BE2C (cell line): ENCODE measurements around the gene ATAD3C.
A peak's percentile ranks its signal among the peaks of the same experiment; 100 is the strongest.
"Not testable (repeated sequence)": the region's sequence is repeated elsewhere in the genome, so short reads cannot be mapped to it uniquely, and the experiment has no call there.

Experiments used
- DNase-seq: peaks from one replicate; pipeline ENCODE4 v3.0.0-alpha.2; 2020
- H3K27me3 ChIP-seq: fragments of 250-450 bp; sonication (Bioruptor Pico); 2 replicates; pipeline ENCODE4 v1.5.1; 2020; ENCODE audit warnings: mild to moderate bottlenecking
- H3K36me3 ChIP-seq: fragments of 250-450 bp; sonication (Bioruptor Pico); 2 replicates; pipeline ENCODE4 v1.5.1; 2020; ENCODE audit warnings: mild to moderate bottlenecking
- H3K4me1 ChIP-seq: fragments of 250-450 bp; sonication (Bioruptor Pico); 2 replicates; pipeline ENCODE4 v1.5.1; 2020
- H3K4me3 ChIP-seq: 2 replicates; pipeline ENCODE4 v1.5.1; 2011; ENCODE audit warnings: low read depth, low read length
- H3K9me3 ChIP-seq: fragments of 250-450 bp; sonication (Bioruptor Pico); 2 replicates; pipeline ENCODE4 v1.5.1; 2020
- TF ChIP-seq, protein P1 (sequence below): IDR thresholded peaks from 2 replicates; pipeline ENCODE4 v1.5.1; 2012; ENCODE audit warnings: mild to moderate bottlenecking, low read depth, low read length

ATAD3C gene

DNA sequence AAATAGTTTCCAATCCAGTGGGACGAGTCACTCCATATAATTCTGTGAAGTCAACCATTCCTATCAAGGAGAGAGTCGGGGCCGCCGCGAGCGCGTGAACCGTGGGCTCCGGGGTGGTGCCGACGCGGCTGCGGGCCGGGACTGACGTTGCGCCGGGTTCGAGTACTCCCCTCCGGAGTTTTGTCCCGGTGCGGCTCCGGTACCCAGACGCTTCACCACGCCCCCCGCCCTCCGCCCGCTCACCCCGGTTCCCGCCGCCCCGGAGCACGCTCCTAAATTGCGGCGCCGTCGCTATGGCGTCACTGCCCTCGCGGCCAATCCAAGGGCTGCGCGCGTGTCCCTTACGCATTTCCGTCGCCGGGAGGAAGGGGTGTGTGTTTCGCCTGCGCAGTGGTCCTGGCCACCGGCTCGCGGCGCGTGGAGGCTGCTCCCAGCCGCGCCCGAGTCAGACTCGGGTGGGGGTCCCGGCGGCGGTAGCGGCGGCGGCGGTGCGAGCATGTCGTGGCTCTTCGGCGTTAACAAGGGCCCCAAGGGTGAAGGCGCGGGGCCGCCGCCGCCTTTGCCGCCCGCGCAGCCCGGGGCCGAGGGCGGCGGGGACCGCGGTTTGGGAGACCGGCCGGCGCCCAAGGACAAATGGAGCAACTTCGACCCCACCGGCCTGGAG, 22.0 kb downstream of the ATAD3C start, which contains the start of gene ATAD3B:
ATAD3B (plus strand) TSS at position 377 of the 664 bp plus-strand sequence; CDS start at position 497, 120 bp downstream.
- Histone ChIP-seq H3K4me3 (peak within 1 kb of the TSS; percentile 96), H3K36me3 (peaks cover 17% of the 10 kb centered on the region), H3K4me1 (peaks cover 4% of the 10 kb centered on the region), H3K9me3 (no peaks in the 10 kb centered on the region), H3K27me3 (no peaks in the 10 kb centered on the region)
- peak; percentile 95 for DNase-seq
- TF ChIP-seq, protein P1, sequence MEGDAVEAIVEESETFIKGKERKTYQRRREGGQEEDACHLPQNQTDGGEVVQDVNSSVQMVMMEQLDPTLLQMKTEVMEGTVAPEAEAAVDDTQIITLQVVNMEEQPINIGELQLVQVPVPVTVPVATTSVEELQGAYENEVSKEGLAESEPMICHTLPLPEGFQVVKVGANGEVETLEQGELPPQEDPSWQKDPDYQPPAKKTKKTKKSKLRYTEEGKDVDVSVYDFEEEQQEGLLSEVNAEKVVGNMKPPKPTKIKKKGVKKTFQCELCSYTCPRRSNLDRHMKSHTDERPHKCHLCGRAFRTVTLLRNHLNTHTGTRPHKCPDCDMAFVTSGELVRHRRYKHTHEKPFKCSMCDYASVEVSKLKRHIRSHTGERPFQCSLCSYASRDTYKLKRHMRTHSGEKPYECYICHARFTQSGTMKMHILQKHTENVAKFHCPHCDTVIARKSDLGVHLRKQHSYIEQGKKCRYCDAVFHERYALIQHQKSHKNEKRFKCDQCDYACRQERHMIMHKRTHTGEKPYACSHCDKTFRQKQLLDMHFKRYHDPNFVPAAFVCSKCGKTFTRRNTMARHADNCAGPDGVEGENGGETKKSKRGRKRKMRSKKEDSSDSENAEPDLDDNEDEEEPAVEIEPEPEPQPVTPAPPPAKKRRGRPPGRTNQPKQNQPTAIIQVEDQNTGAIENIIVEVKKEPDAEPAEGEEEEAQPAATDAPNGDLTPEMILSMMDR = no peak

DNA sequence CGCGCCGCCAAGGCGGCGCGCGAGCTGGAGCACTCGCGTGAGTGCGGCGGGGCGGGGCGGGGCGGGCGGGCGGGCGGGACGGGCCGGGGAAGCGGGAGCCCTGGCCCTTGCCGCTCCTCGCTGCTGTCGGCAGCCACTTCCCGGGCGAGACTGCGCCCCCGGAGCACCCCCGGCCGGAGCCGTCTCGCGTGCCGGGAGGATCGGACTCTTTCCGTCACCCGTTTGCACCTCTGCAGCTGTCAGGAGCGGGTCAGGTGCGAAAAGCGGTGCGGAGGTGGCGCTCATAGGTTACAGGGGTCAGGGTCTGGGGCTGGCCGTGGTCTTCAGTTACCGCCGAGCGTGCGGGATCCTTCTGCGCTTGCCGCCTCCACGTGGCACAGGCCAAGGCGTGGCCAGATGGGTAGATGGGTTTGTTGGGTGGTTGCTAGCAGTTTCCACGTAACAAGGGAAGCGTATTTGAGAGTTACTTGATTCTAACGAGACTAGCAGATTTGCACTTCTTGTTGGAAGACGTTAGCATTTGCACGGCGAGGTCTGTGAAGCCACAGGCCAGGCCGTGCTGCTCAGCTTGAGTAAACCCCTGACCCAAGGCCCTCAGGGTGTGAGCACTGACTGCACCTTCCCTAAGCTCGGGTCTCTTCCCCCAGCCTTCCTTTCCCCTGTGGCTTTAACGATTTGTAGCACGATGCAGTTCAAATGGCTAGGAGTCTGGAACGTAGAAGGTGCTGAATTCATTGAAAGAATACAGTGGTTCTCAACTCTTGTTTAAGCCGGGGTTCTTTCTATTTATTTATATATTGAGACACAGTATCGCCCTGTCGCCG, 22.8 kb downstream of the ATAD3C start:
- H3K4me1 ChIP-seq, DNase-seq, H3K9me3 ChIP-seq, H3K27me3 ChIP-seq: not testable (repeated sequence)
- Histone ChIP-seq H3K36me3 (peaks cover 24% of the 10 kb centered on the region), H3K4me3 (peak overlapping the region; percentile 84)

DNA sequence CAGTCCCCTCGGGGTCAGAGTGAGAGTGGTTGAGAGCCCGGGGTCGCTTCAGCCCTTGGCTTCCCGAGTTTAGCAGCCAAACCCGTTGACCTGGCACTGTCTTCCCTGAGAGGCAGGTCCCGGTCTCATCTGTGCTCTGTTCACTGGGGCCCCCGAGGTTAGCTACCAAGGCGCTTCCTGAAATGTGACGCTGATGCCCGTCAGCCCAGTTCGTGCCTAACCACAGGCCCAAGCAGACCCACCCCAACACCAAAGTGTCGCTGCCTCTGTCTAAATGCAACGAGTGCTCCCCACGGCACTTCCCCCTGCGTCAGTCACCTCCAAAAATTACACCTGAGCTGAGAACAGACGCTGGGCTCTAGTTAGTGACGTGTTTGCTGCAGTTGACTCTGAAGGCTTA, 26.5 kb downstream of the ATAD3C start:
- peaks cover 52% of the 10 kb centered on the region for H3K36me3 ChIP-seq
- DNase-seq, H3K4me1 ChIP-seq, H3K27me3 ChIP-seq, H3K9me3 ChIP-seq, H3K4me3 ChIP-seq: not testable (repeated sequence)

DNA sequence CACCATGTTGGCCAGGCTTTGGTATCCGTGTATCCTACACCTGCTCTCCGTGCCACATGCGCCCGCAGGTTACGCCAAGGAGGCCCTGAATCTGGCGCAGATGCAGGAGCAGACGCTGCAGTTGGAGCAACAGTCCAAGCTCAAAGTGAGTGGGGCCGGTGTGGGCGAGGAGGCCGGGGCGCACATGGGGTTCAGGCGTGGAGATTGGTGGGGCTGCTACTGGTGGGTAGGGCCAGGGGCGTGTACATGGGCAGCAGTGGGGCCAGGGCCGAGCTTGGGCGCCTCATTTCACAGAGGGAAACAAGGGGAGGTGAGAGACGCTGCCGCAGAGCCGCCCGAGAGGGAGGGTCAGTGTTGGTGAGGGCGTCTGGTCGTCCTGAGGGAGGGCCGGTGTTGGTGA, 27.7 kb downstream of the ATAD3C start:
- DNase-seq = no peak
- peaks cover 57% of the 10 kb centered on the region for H3K36me3 ChIP-seq
- TF ChIP-seq, protein P1 = no peak
- H3K27me3 ChIP-seq = no peaks in the 10 kb centered on the region
- H3K4me3 ChIP-seq = no peak overlapping the region
- no peaks in the 10 kb centered on the region for H3K9me3 ChIP-seq
- H3K4me1 ChIP-seq = peaks cover 4% of the 10 kb centered on the region

DNA sequence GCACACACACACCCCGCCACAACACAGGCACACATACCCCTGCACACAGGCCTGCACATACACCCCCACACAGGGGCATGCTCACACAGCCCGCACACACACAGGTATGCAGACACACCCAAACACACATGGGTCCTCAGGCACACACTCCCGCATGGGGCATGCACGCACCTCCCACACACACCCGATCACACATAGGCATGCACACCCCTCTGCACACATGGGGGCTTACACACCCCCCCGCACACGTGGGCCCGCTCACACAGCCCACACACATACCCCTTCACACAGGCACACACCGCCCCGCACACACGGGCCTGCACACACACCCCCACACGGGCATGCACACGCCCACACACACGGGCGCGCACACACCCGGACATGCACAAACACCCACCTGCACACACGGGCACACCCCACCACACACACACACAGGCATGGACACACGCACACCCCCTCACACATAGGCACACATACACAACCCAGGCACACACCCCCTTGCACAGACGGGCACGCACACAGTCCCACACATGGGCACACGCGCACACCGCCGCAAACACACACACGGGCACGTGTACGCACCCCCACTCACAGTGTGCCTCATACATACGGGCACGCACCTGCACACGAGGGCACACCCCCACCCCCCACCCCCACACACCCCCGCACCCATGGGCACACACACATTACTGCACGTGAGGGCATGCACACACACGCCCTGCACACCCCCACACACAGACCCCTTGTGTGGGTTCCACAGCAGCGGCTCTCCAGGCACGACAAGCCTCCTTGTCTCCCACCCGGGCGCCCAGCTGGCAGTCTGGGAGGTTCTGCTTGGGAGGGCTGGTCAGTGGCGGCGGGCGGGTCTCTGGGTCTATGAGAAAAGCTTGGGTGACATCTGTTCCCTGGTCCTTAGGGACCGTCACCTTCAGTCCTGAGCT, 30.3 kb downstream of the ATAD3C start:
- no peak for DNase-seq
- Histone ChIP-seq H3K36me3 (peaks cover 61% of the 10 kb centered on the region), H3K27me3 (no peaks in the 10 kb centered on the region), H3K9me3 (no peaks in the 10 kb centered on the region), H3K4me3 (no peak overlapping the region), H3K4me1 (no peaks in the 10 kb centered on the region)
- TF ChIP-seq, protein P1 = no peak

DNA sequence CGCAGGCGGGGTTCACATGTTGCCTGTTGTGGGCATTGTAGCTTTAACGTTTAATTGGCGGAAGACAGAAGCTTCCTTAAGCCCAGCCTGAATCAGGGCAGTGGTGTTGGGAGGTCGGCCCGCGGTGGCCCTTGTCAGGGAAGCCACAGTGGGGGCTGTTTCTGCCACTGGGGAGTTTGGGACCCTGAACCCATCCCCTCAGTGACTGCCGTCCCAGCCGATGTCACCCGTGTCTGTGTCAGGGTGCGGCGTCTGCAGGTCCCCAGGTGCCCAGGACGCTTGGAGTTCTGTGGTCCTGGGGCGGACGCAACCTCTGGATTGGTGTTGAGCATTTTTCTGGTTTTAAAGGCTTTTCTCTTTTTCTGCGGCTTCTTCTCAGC, 31.0 kb downstream of the ATAD3C start:
- peaks cover 62% of the 10 kb centered on the region for H3K36me3 ChIP-seq
- H3K4me1 ChIP-seq, DNase-seq, H3K27me3 ChIP-seq, H3K4me3 ChIP-seq, H3K9me3 ChIP-seq: not testable (repeated sequence)

DNA sequence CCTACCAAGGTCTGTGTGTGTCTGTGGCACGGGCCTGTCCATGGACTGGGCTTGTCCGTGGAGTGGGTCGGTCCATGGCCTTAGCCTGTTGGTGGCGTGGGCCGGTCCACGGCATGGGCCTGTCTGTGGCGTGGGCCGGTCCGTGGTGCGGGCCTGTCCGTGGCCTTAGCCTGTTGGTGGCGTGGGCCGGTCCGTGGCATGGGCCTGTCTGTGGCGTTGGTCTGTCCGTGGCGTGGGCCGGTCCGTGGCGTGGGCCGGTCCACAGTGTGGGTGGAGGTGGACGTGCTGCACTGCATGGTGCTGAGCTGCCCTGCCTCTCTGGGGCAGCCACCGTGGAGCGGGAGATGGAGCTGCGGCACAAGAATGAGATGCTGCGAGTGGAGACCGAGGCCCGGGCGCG, 32.3 kb downstream of the ATAD3C start:
- not testable (repeated sequence) for DNase-seq, H3K4me1 ChIP-seq, H3K27me3 ChIP-seq, H3K9me3 ChIP-seq, H3K4me3 ChIP-seq
- H3K36me3 ChIP-seq = peaks cover 61% of the 10 kb centered on the region
